ENCODE data around the gene FANCF. TPM values are rescaled to one million over a fixed set of nuclear protein-coding genes. Genes with fewer than 3 reads are reported as not detected.

The FANCF gene
- polyA plus RNA-seq, 1 donor from 2014 or later = 22.2 TPM

DNA sequence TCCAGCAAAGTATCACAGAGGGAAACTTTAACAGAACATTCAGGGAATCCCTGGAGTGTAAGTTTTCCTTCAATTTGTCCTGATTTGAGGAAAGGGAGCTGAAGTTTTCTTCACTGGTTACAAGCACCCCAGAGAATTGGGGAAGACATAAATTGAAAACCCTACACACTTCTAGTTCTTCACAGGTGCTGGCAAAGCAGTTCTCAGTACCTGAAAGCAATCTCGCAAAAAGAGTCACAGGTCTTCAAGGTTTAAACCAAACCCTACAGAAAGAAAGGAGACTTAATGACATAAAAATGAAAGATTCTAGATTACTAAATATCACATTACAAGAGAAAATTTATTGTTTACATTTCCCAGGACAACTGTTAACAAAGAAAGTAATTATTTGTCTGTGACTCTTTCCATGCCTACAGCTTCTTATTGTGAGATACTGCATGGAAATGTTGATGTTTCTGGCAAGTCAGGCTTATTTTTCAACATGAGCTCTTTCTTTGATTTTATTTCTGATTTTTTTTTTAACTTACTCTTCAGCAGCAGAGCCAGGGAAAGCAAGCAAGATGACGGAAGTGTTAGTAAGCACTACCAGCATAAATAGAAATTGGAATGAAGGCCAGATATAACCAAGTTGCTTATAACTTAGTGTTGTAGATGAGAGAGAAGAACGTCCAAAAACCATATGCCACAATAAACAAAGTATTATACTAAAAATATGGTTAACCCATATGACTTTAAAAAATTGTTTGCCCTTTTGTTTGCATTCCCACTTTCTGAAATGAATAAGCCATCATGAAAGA is 44.1 kb downstream of the FANCF start:
- Histone ChIP-seq H4K20me1 (ENCODE audit: insufficient read depth) (no peaks in the 10 kb centered on the region), H3K27ac (ENCODE audit: low read length) (no peak overlapping the region), H3K27me3 (ENCODE audit: insufficient read depth, low read depth, low read length) (no peaks in the 10 kb centered on the region), H2AFZ (ENCODE audit: low read depth, low read length) (no peak overlapping the region), H3K9me3 (ENCODE audit: low read length) (no peaks in the 10 kb centered on the region), H3K9me2 (ENCODE audit: insufficient read depth, low read length) (no peaks in the 10 kb centered on the region), H3K4me2 (ENCODE audit: low read length) (no peak overlapping the region), H3K36me3 (ENCODE audit: insufficient read depth, low read length) (no peaks in the 10 kb centered on the region), H3K9ac (ENCODE audit: low read length) (no peak overlapping the region), H3K4me3 (ENCODE audit: low read length) (no peak overlapping the region), H3F3A (ENCODE audit: insufficient read depth, low read length, poor library complexity, severe bottlenecking) (no peaks in the 10 kb centered on the region), H3K79me2 (replicated peaks; ENCODE audit: insufficient read depth, low read length) (no peaks in the 10 kb centered on the region)
- TF ChIP-seq EZH2 (IDR thresholded peaks at IDR 0.05; ENCODE audit: borderline replicate concordance, insufficient read depth, low read length, poor library complexity, severe bottlenecking) = no peak
- no peak for TF ChIP-seq POLR2AphosphoS5 (IDR thresholded peaks at IDR 0.05)
- TF ChIP-seq RAD21 (conservative IDR thresholded peaks at IDR 0.05) = no peak
- TF ChIP-seq EP300 (conservative IDR thresholded peaks at IDR 0.05; ENCODE audit: poor library complexity, severe bottlenecking) = no peak

DNA sequence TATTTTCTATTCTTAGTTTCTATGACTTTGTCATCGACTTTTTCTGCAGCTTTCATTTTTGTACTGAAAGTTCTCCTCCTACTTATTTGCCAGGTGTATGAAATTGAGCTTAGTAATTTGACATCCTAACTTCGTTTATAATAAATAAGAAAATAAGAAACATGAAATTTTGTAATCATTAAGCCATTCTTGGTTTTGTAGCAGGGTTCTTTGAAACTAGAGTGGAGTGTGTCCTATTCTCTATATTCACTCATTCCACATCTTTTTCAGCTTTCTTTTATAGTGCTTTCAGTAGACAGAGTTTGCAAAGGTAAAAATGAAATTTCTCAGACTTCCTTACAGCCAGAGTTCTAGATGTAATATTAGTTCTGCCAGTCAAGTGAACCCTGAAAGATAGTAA is 47.8 kb downstream of the FANCF start:
- TF ChIP-seq, protein P1, sequence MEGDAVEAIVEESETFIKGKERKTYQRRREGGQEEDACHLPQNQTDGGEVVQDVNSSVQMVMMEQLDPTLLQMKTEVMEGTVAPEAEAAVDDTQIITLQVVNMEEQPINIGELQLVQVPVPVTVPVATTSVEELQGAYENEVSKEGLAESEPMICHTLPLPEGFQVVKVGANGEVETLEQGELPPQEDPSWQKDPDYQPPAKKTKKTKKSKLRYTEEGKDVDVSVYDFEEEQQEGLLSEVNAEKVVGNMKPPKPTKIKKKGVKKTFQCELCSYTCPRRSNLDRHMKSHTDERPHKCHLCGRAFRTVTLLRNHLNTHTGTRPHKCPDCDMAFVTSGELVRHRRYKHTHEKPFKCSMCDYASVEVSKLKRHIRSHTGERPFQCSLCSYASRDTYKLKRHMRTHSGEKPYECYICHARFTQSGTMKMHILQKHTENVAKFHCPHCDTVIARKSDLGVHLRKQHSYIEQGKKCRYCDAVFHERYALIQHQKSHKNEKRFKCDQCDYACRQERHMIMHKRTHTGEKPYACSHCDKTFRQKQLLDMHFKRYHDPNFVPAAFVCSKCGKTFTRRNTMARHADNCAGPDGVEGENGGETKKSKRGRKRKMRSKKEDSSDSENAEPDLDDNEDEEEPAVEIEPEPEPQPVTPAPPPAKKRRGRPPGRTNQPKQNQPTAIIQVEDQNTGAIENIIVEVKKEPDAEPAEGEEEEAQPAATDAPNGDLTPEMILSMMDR (IDR thresholded peaks at IDR 0.05; ENCODE audit: poor library complexity, severe bottlenecking) = no peak
- no peak for TF ChIP-seq SMC3 (conservative IDR thresholded peaks at IDR 0.05; ENCODE audit: poor library complexity)
- Histone ChIP-seq H3K4me2 (ENCODE audit: low read length) (no peak overlapping the region), H3K4me3 (ENCODE audit: low read length) (no peak overlapping the region), H3F3A (ENCODE audit: insufficient read depth, low read length, poor library complexity, severe bottlenecking) (no peaks in the 10 kb centered on the region), H2AFZ (ENCODE audit: low read depth, low read length) (no peak overlapping the region), H3K79me2 (replicated peaks; ENCODE audit: insufficient read depth, low read length) (no peaks in the 10 kb centered on the region), H3K27ac (ENCODE audit: low read length) (no peak overlapping the region), H3K36me3 (ENCODE audit: insufficient read depth, low read length) (no peaks in the 10 kb centered on the region), H3K9me3 (ENCODE audit: low read length) (no peaks in the 10 kb centered on the region), H4K20me1 (ENCODE audit: insufficient read depth) (no peaks in the 10 kb centered on the region), H3K9ac (ENCODE audit: low read length) (no peak overlapping the region), H3K9me2 (ENCODE audit: insufficient read depth, low read length) (no peaks in the 10 kb centered on the region), H3K27me3 (ENCODE audit: insufficient read depth, low read depth, low read length) (no peaks in the 10 kb centered on the region)

Other genes starting within 250 kb of the FANCF start
- gene GAS2, start 40.8 kb upstream of the FANCF start, polyA plus RNA-seq = 2.5 and 8.0 TPM in 2 replicates
- gene SVIP, start 204.0 kb upstream of the FANCF start, polyA plus RNA-seq = 22.0 and 24.8 TPM in 2 replicates
- not detected in 2 replicates for gene CCDC179, start 234.7 kb upstream of the FANCF start, polyA plus RNA-seq